HG02610 (cell line): ENCODE results near the gene ZFP90.

ENCODE experiments used
- ATAC-seq: cut with Tn5 transposase; IDR thresholded peaks from one replicate; pipeline ENCODE4 v1.9.1; 2021; ENCODE audit warnings: mild to moderate bottlenecking, moderate library complexity; ENCODE audit not compliant: unreplicated experiment

Gene ZFP90

GRCh38 chr16:68577352-68577853, 38.3 kb downstream of the ZFP90 start:
- ATAC-seq = no peak

DNA sequence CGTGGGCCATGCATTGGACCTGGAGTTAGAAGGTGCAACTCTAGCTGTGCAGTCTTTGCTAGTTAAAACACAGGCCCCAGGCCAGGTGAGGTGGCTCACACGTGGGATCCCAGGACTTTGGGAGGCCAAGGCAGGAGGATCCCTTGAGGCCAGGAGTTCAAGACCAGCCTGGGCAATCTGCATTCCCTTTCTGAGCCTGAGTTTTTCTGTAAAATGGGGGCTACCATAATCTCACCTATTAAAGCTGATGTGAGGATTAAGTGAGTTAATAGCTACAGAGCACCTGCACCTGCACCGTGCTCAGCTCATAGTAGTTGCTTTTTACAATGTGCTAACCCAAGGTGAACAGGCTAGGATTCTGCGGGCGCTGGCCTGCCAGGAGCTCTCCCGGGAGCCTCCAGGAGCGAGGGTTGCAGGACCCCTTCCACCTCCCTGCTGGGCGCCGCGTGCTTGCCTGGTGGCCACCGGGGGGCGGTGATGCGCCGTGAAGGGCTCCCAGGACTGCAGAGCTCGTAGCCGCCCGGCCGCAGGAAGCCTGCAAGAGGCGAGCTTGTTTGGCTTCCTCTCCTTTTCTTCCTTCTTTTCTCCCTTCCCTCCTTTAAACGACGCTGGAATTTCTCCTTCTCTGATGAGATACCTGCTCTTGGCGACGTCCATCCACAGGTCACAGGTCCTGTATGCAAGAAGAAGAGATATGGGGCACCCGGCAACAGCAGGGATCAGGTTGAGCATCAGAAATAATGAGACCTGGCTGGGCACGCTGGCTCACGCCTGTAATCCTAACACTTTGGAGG, 51.3 kb downstream of the ZFP90 start:
- no peak for ATAC-seq

DNA sequence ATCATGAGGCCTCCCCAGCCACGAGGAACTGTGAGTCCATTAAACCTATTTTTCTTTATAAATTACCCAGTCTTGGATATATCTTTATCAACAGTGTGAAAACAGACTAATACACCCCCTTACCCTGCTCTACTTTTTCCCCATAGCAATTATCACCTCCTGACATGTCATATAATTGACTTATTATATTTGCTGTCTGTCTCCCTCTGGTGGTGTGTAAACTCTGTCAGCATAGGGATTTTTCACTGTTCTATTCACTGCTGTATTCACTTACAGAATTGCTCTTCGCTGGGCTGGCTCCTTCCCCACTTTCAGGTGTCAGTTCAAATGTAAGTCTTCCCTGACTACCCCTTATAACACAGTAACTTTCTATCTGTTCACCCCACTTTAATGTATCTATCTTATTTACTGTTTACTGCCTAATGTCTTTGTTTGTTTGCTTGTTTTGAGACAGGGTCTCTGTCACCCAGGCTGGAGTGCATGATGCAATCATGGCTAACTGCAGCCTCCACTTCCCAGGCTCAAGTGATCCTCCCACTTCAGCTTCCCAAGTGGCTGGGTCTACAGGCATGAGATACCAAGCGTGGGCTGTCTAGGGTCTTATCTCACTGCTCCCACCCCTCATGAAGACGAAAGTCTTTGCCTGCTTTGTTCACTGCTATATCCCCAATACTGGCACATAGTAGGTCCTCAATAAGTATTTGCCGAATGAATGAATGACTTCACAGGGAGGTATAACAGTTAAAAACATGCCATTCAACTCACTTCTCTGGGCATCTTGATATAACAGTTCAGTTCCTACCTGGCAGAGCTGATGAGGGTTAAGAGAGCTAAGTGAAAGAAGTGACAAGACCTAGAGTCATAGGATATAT, 53.6 kb downstream of the ZFP90 start:
- no peak for ATAC-seq

- ATAC-seq = no peak
These were observed 57.2 kb downstream of the ZFP90 start for GRCh38 chr16:68596266-68596665.

DNA sequence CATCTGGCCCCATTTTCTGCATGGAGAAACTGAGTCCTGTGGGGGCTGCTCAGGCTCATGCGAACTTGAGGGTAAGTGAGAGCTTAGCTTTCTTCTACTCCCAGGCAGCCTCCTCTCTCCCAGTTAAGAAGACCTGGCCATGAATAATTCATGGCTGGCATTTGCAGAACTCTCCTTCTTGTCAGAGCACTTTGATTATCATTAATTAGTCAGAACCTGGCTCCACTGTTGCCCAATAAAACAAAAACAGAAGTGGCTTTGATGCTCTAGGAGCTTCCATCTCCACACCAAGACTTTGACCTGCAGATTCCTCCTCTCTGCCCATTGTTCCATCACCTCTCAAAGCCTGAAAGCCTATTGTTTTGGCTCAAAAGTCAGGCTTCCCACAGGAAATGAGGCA, 60.5 kb downstream of the ZFP90 start:
- no peak for ATAC-seq

DNA sequence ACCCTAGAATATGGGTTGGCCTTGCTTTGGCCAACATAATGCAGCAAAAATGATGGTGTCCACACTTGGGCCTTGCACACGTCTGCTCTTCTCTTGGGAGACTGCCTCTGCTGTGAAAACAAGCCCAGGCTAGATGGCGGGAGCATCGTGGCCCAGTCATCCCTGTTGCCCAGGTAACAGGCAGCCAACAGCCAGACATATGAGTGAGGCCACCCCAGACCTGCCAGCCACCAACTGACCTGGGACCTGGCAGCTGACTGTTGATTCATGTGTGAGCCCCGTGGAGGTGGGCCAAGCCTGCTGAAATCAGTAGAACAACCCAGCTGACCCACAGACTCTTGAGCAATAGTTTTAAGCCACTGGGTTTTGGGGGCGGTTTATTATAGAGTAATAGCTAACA, 66.7 kb downstream of the ZFP90 start:
- no peak for ATAC-seq

DNA sequence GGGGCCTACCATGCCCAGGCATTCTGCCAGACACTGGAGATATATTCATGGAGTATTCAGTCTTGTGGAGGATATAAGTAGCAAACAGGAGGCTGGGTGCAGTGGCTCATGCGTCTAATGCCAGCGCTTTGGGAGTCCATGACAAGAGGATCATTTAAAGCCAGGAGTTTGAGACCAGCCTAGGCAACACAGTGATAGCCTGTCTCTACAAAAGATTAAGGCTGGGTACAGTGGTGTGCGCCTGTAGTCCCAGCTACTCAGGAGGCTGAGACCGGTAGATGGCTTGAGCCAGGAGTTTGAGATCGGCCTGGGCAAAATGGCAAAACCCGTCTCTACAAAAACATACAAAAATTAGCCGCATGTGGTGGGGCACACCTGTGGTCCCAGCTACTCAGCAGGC, 68.4 kb downstream of the ZFP90 start:
- no peak for ATAC-seq

- no peak for ATAC-seq
These were observed 69.2 kb downstream of the ZFP90 start for GRCh38 chr16:68608330-68608729.

- no peak for ATAC-seq
These were observed 73.9 kb downstream of the ZFP90 start for GRCh38 chr16:68612996-68613395.

DNA sequence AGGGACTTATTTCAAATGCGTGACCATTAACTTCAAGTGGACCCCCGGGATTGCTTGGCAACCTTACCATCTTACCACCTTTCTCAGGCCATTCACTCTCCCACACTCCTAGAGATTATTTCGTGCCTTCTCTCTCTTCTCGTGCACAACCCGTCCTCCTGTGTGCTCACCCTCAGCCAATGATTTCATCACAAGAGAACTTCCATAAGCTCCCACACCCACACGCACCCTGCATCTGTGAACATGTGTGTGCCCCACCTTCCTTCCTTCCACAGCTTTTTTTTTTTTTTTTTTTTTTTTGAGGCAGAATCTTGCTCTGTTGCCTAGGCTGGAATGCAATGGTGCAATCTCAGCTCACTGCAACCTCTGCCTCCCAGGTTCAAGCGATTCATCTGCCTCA, 78.6 kb downstream of the ZFP90 start:
- no peak for ATAC-seq
